B cell (primary cell): ENCODE data around the gene GRK6. TPM values are rescaled to one million over a fixed set of nuclear protein-coding genes. Genes with fewer than 3 reads are reported as not detected.
A peak's percentile ranks its signal among the peaks of the same experiment; 100 is the strongest.

Experiments
- ATAC-seq: fragments of 200-7000 bp; cut with Tn5 transposase; one replicate; pipeline ENCODE4 v1.10.0; 2021; ENCODE audit warnings: low read depth, mild to moderate bottlenecking, moderate number of reproducible peaks, moderate library complexity
- CTCF ChIA-PET: fragments of 350-600 bp; sonication (Branson Sonifier 250); formaldehyde crosslinking; loops from one replicate; lab custom pipeline; 2021; ENCODE audit warnings: antibody characterized with exemption, inconsistent platforms; lab: Charles Lee
- POLR2A ChIA-PET: fragments of 350-600 bp; sonication (Branson Sonifier 250); formaldehyde crosslinking; loops from one replicate; lab custom pipeline; 2021; ENCODE audit warnings: antibody characterized with exemption; lab: Charles Lee
- DNase-seq: peaks from one replicate; pipeline ENCODE4 v3.0.0; 2013
- H2AFZ ChIP-seq: 2 replicates; pipeline ENCODE4 v1.6.1; 2012; ENCODE audit warnings: mild to moderate bottlenecking, low read depth, low read length; ENCODE audit not compliant: insufficient read depth, poor library complexity, severe bottlenecking
- H3K27ac ChIP-seq, 2 donors: 1 replicate in 1 of 2; 2 replicates in 1 of 2; pipeline ENCODE4 v1.5.1; 2012 to 2013; ENCODE audit warnings: low read length in 2 of 2, mild to moderate bottlenecking in 2 of 2, moderate library complexity in 1 of 2
- H3K27me3 ChIP-seq, 4 experiments: fragments of 200-600 bp in 1 of 4; sonication (generic) in 1 of 4; replicated peaks in 1 of 4; 1 replicate in 2 of 4; 2 replicates in 2 of 4; pipeline versions ENCODE4 v1.6.1 to v1.7.0; 2013 to 2016; ENCODE audit warnings: low read length in 3 of 4, mild to moderate bottlenecking in 2 of 4, mixed read lengths in 1 of 4, moderate library complexity in 1 of 4; ENCODE audit not compliant: insufficient read depth in 4 of 4, control insufficient read depth in 3 of 4; ENCODE audit errors: control extremely low read depth in 1 of 4
- H3K36me3 ChIP-seq, 2 experiments: replicated peaks in 1 of 2; 1 replicate in 1 of 2; 2 replicates in 1 of 2; pipeline versions ENCODE4 v1.6.1 to v1.7.1; 2013; ENCODE audit warnings: low read length in 1 of 2; ENCODE audit not compliant: insufficient read depth in 2 of 2, control insufficient read depth in 1 of 2; ENCODE audit errors: control extremely low read depth in 1 of 2, extremely low read depth in 1 of 2
- H3K4me1 ChIP-seq, 2 donors: fragments of 200-600 bp in 1 of 2; sonication (generic) in 1 of 2; 1 replicate in 1 of 2; 2 replicates in 1 of 2; pipeline versions ENCODE4 v1.5.1 to v1.6.1; 2013 to 2017; ENCODE audit warnings: low read length in 2 of 2; ENCODE audit not compliant: control insufficient read depth in 2 of 2, insufficient read depth in 2 of 2
- H3K4me2 ChIP-seq: replicated peaks from 2 replicates; pipeline ENCODE3; 2012; ENCODE audit warnings: mild to moderate bottlenecking, low read depth, low read length; ENCODE audit not compliant: poor library complexity, severe bottlenecking
- H3K4me3 ChIP-seq, 5 experiments: fragments of 200-600 bp in 1 of 5; sonication (generic) in 1 of 5; 1 replicate in 3 of 5; 2 replicates in 2 of 5; pipeline versions ENCODE4 v1.5.1 to v1.7.0; 2011 to 2016; ENCODE audit warnings: low read length in 4 of 5, mild to moderate bottlenecking in 4 of 5, low read depth in 2 of 5, control low read depth in 1 of 5, moderate library complexity in 1 of 5; ENCODE audit not compliant: insufficient read depth in 1 of 5; ENCODE audit errors: control extremely low read depth in 1 of 5, extremely low read depth in 1 of 5
- H3K79me2 ChIP-seq: fragments of 200-600 bp; sonication (generic); one replicate; pipeline ENCODE4 v1.6.0; 2016; ENCODE audit warnings: low read length; ENCODE audit not compliant: control insufficient read depth, insufficient read depth
- H3K9ac ChIP-seq: fragments of 200-600 bp; sonication (generic); 2 replicates; pipeline ENCODE4 v1.6.1; 2017; ENCODE audit warnings: mild to moderate bottlenecking, low read length, moderate library complexity
- H3K9me3 ChIP-seq, 3 donors: one replicate each; pipeline versions ENCODE4 v1.6.1 to v1.7.1; 2013; ENCODE audit warnings: low read length in 2 of 3; ENCODE audit not compliant: control insufficient read depth in 2 of 3, insufficient read depth in 1 of 3; ENCODE audit errors: control extremely low read depth in 1 of 3
- H4K20me1 ChIP-seq: 2 replicates; pipeline ENCODE4 v1.6.0; 2012; ENCODE audit warnings: mild to moderate bottlenecking, low read length; ENCODE audit not compliant: insufficient read depth, control insufficient read depth, poor library complexity, severe bottlenecking
- H3K27ac Mint-ChIP-seq: one replicate; pipeline ENCODE4 v1.8.0; 2021; ENCODE audit warnings: mixed read lengths
- H3K27me3 Mint-ChIP-seq: one replicate; pipeline ENCODE4 v1.8.0; 2021; ENCODE audit warnings: mixed read lengths
- H3K4me1 Mint-ChIP-seq: one replicate; pipeline ENCODE4 v1.8.0; 2021; ENCODE audit warnings: mixed read lengths
- H3K4me3 Mint-ChIP-seq: one replicate; pipeline ENCODE4 v1.8.0; 2021; ENCODE audit warnings: mixed read lengths
- H3K9me3 Mint-ChIP-seq: one replicate; pipeline ENCODE4 v1.8.0; 2022; ENCODE audit warnings: mixed read lengths; ENCODE audit not compliant: insufficient read depth
- CTCF ChIP-seq: fragments of 200-600 bp; IDR thresholded peaks from one replicate; pipeline ENCODE4 v1.8.0; 2022; ENCODE audit warnings: antibody characterized with exemption, mild to moderate bottlenecking
- EZH2 ChIP-seq: IDR thresholded peaks from 2 replicates; pipeline ENCODE4 v1.6.1; 2012; ENCODE audit warnings: borderline replicate concordance, low read depth, mild to moderate bottlenecking, moderate library complexity, low read length; ENCODE audit not compliant: insufficient read depth, poor library complexity, severe bottlenecking
- WGBS: methylation state at CpG from one replicate; pipeline ENCODE4 v1.1.5; 2013; ENCODE audit warnings: missing lambda C conversion rate; ENCODE audit not compliant: insufficient coverage; 5-methylcytosine and 5-hydroxymethylcytosine counted together
- intact Hi-C: fragments of 100-400 bp; cut with micrococcal nuclease; formaldehyde crosslinking; loops from one replicate; pipeline ENCODE4 v1.10.0; 2022
- polyA plus RNA-seq: library from polyadenylated mRNA; depleted of rRNA; stranded (reverse); fragments of >200 nt; gene quantifications from 2 replicates; pipeline ENCODE4 v1.2.3, GENCODE V29; 2012
- total RNA-seq, 2 donors: library from RNA; stranded (reverse); fragments of 120-200 nt in 1 of 2; gene quantifications; 1 replicate in 1 of 2; 2 replicates in 1 of 2; pipeline versions ENCODE4 v1.2.3 to v1.2.4, GENCODE V29; 2013 to 2022

The GRK6 gene
- total and polyA plus RNA-seq, 2 donors (not counting 1 experiment from before 2014, with no cell fraction given) = 155 to 173 TPM

- H3K9ac ChIP-seq = peak overlapping the region; percentile 57
- H3K79me2 ChIP-seq = no peaks in the 10 kb centered on the region
- no peaks in the 10 kb centered on the region for H3K9me3 ChIP-seq
- ATAC-seq (peak; percentile 60), DNase-seq (peak; percentile 62)
- H3K4me2 ChIP-seq = peak overlapping the region; percentile 96
- CTCF ChIA-PET = interaction anchor here (1.2 to 2.4 kb wide), 4 partner anchors 16 to 82 kb away, joined by 3 to 10 read pairs (median 7); no protein-coding TSS in a partner anchor
- Mint-ChIP-seq H3K27ac (no peak overlapping the region), H3K9me3 (no peaks in the 10 kb centered on the region), H3K27me3 (peaks cover 13% of the 10 kb centered on the region), H3K4me3 (peak overlapping the region; percentile 81), H3K4me1 (peaks cover 17% of the 10 kb centered on the region)
- no peak overlapping the region for H3K27ac ChIP-seq
- intact Hi-C loops = no loop called here
- TF ChIP-seq EZH2 (peak; percentile 76), CTCF (no peak)
- WGBS = under 1% methylated on average over 86 of the region's 93 CpGs
- H3K4me1 ChIP-seq = peaks cover 7 to 15% of the 10 kb centered on the region in 2 donors
- H3K36me3 ChIP-seq = no peaks in the 10 kb centered on the region
- POLR2A ChIA-PET = no interaction called here
- H4K20me1 ChIP-seq = peaks cover 11% of the 10 kb centered on the region
- peak overlapping the region; percentile 65 for H2AFZ ChIP-seq
- peak overlapping the region in 3 of 5 experiments; percentile 41 to 60 (median 49) for H3K4me3 ChIP-seq
- H3K27me3 ChIP-seq = peaks cover 0 to 24% (median 7%) of the 10 kb centered on the region in 4 experiments
Observed at GRCh38 chr5:177472460-177473442, 46.3 kb downstream of the GRK6 start.
